Mesendoderm (in vitro differentiated cells): Measurements from ENCODE around the gene PARP6.

Source experiments
- DNase-seq: peaks from one replicate; pipeline ENCODE4 v3.0.0; 2013
- H2AK5ac ChIP-seq: 2 replicates; pipeline ENCODE4 v1.6.1; 2013; ENCODE audit warnings: low read length, inconsistent platforms
- H2BK120ac ChIP-seq: 2 replicates; pipeline ENCODE4 v1.6.1; 2013; ENCODE audit warnings: low read depth, mild to moderate bottlenecking, low read length, moderate library complexity, mixed read lengths
- H2BK15ac ChIP-seq: replicated peaks from 2 replicates; pipeline ENCODE4 v1.6.1; 2013; ENCODE audit warnings: low read depth, mild to moderate bottlenecking, moderate library complexity
- H2BK5ac ChIP-seq: 2 replicates; pipeline ENCODE4 v1.6.1; 2013; ENCODE audit warnings: low read length, inconsistent platforms
- H3K18ac ChIP-seq: 2 replicates; pipeline ENCODE4 v1.6.1; 2013; ENCODE audit warnings: mild to moderate bottlenecking, low read length, mixed read lengths
- H3K23ac ChIP-seq: one replicate; pipeline ENCODE4 v1.6.1; 2013; ENCODE audit warnings: low read length
- H3K27ac ChIP-seq: 2 replicates; pipeline ENCODE4 v1.5.1; 2013; ENCODE audit warnings: low read depth, mild to moderate bottlenecking, inconsistent platforms, low read length, moderate library complexity
- H3K27me3 ChIP-seq: 2 replicates; pipeline ENCODE4 v1.6.1; 2013; ENCODE audit warnings: low read length, control low read depth, mild to moderate bottlenecking, inconsistent platforms; ENCODE audit not compliant: insufficient read depth, poor library complexity
- H3K36me3 ChIP-seq: 2 replicates; pipeline ENCODE4 v1.6.1; 2013; ENCODE audit warnings: low read length, inconsistent platforms; ENCODE audit not compliant: control insufficient read depth, insufficient read depth
- H3K4ac ChIP-seq: one replicate; pipeline ENCODE4 v1.6.1; 2013; ENCODE audit warnings: low read depth, mild to moderate bottlenecking, low read length, moderate library complexity
- H3K4me1 ChIP-seq: 2 replicates; pipeline ENCODE4 v1.6.1; 2013; ENCODE audit warnings: low read depth, low read length, inconsistent platforms; ENCODE audit not compliant: control insufficient read depth
- H3K4me2 ChIP-seq: 2 replicates; pipeline ENCODE4 v1.6.1; 2013; ENCODE audit warnings: low read length
- H3K4me3 ChIP-seq: 2 replicates; pipeline ENCODE4 v1.5.1; 2013; ENCODE audit warnings: mild to moderate bottlenecking, low read length
- H3K56ac ChIP-seq: one replicate; pipeline ENCODE4 v1.6.1; 2013; ENCODE audit warnings: low read length
- H3K79me1 ChIP-seq: 2 replicates; pipeline ENCODE4 v1.6.1; 2013; ENCODE audit warnings: low read length, inconsistent platforms
- H3K79me2 ChIP-seq: 2 replicates; pipeline ENCODE4 v1.6.1; 2013; ENCODE audit warnings: mild to moderate bottlenecking, low read length; ENCODE audit not compliant: control insufficient read depth, insufficient read depth
- H3K9ac ChIP-seq: 2 replicates; pipeline ENCODE4 v1.6.1; 2013; ENCODE audit warnings: low read length, inconsistent platforms
- H4K5ac ChIP-seq: one replicate; pipeline ENCODE4 v1.6.1; 2013; ENCODE audit warnings: low read length
- H4K8ac ChIP-seq: one replicate; pipeline ENCODE4 v1.6.1; 2013; ENCODE audit warnings: low read depth, mild to moderate bottlenecking, control low read depth, low read length, moderate library complexity
- WGBS: extraction: QIAGEN DNeasy Blood & Tissue Kit; methylation state at CpG from one replicate; pipeline ENCODE4 v1.1.7; 2013; ENCODE audit warnings: low lambda C conversion rate, missing lambda C conversion rate; ENCODE audit not compliant: insufficient coverage; ENCODE audit errors: extremely low coverage; 5-methylcytosine and 5-hydroxymethylcytosine counted together

PARP6 gene

DNA sequence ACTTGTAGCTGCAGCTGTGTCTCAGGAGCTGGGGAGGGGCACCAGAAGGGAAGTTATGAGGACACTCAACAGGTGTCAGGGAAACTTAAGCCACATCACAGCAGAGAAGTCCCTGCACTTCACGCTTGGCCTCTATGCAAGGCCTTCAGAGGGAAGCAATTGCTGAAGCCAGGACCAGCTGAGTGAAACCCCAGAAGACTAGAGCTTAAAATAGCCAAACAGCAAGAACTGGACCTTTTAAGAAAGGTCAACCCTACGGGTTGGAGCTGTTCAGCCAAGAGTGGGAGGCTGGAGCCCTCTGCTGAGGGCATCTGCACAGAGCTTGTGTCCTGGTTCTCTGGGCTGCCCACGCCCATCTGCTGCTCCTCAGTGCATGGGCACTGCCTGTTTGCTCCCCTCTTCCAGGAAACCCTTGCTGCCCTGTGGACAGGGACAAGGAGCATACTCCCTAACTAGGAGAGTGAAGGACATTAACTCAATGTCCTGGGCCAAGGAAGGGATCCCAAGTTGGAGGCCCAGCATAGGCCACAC is 70.9 kb downstream of the PARP6 start:
- no peak overlapping the region for H2BK15ac ChIP-seq
- H2BK5ac ChIP-seq: no peak overlapping the region
- no peak overlapping the region for H4K5ac ChIP-seq
- no peak overlapping the region for H3K4me3 ChIP-seq
- no peaks in the 10 kb centered on the region for H3K27me3 ChIP-seq
- H3K4me1 ChIP-seq: no peaks in the 10 kb centered on the region
- no peak overlapping the region for H3K9ac ChIP-seq
- H3K23ac ChIP-seq: no peak overlapping the region
- no peak overlapping the region for H2BK120ac ChIP-seq
- no peak overlapping the region for H2AK5ac ChIP-seq
- WGBS: no CpG with 5 or more reads among the region's 3 CpGs
- no peaks in the 10 kb centered on the region for H3K79me2 ChIP-seq
- H3K56ac ChIP-seq: no peak overlapping the region
- H3K27ac ChIP-seq: no peak overlapping the region
- H3K79me1 ChIP-seq: peaks cover 2% of the 10 kb centered on the region
- H4K8ac ChIP-seq: no peak overlapping the region
- H3K36me3 ChIP-seq: peaks cover 51% of the 10 kb centered on the region
- DNase-seq: no peak
- H3K4ac ChIP-seq: no peak overlapping the region
- H3K4me2 ChIP-seq: no peak overlapping the region
- no peak overlapping the region for H3K18ac ChIP-seq

DNA sequence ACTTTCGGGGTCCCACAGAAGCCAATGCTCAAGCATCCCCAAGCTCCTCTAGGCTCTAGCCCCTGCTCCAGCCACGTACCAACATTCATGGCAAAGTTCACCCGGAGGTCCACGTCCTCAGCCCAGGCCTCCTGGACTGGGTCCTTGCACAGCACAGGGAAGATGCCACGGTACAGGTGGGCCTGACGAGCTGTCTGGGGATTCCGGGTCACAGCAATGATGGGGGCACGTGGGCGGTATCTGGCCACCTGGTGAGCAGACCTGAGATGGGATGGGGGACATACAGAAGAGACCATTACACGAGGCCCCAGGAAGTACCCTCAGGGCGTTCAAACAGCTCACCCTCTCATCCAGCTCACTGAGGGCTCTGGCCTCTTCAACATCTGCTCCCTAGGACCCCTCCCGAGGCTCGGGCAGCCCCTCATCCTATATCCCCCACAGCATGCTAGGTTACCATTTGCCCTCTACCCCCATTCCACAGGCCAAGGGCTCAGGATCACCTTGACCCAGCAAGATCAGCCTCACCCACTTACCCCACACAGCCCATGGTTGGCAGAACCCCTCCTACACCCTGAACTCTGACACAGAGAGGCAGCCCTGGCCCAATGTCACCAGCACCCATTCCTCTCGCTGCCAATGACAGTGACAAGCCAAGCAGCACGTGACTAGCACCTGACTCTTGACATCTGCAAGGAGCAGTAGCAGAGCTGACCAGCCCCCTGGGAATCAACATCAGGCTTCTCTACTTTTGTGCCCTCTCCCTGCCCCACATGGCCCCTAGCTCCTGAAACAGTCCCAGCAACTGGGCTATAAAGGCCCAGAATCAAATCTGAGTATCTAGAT is 71.7 kb downstream of the PARP6 start:
- Histone ChIP-seq H3K56ac (no peak overlapping the region), H3K4me1 (no peaks in the 10 kb centered on the region), H2BK5ac (no peak overlapping the region), H3K9ac (no peak overlapping the region), H3K79me2 (no peaks in the 10 kb centered on the region), H3K4ac (no peak overlapping the region), H4K8ac (no peak overlapping the region), H3K27ac (no peak overlapping the region), H2BK15ac (no peak overlapping the region), H3K4me2 (no peak overlapping the region), H2BK120ac (no peak overlapping the region), H3K36me3 (peaks cover 45% of the 10 kb centered on the region), H4K5ac (no peak overlapping the region), H2AK5ac (no peak overlapping the region), H3K23ac (no peak overlapping the region), H3K18ac (no peak overlapping the region), H3K79me1 (peaks cover 2% of the 10 kb centered on the region), H3K27me3 (no peaks in the 10 kb centered on the region), H3K4me3 (no peak overlapping the region)
- no peak for DNase-seq
- WGBS: no CpG with 5 or more reads among the region's 15 CpGs

DNA sequence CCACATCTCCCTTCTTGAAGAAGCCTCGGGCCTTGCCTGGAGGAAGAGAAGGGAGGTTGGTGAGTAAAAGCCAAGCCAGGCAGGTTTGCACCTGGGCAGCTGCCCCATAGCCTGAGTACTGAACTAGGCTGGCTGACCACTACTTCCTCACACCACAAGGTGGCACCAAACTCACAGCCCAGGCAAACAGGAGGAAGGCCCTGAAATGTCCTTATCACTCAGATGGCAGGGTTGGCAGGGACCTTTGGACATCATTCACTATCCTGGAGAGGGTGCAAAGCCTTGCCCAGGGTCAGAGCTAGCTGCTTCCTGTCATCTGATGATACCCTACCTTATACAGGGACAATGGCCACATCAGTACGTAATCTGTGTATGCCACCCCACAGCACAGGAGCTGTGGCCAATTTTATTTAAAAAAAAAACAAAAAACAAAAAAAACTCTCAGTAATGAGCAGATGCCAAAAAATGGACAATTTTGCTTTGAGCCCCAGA is 72.6 kb downstream of the PARP6 start:
- no peaks in the 10 kb centered on the region for H3K27me3 ChIP-seq
- no peaks in the 10 kb centered on the region for H3K4me1 ChIP-seq
- WGBS: no CpG with 5 or more reads among the region's 2 CpGs
- H2AK5ac ChIP-seq: no peak overlapping the region
- no peak overlapping the region for H4K5ac ChIP-seq
- H3K79me2 ChIP-seq: no peaks in the 10 kb centered on the region
- no peak overlapping the region for H3K4me3 ChIP-seq
- H3K4ac ChIP-seq: no peak overlapping the region
- no peak overlapping the region for H3K4me2 ChIP-seq
- no peak overlapping the region for H3K18ac ChIP-seq
- no peak overlapping the region for H2BK5ac ChIP-seq
- peak; percentile 86 for DNase-seq
- H4K8ac ChIP-seq: no peak overlapping the region
- no peak overlapping the region for H3K9ac ChIP-seq
- H3K79me1 ChIP-seq: peaks cover 2% of the 10 kb centered on the region
- no peak overlapping the region for H2BK15ac ChIP-seq
- no peak overlapping the region for H3K56ac ChIP-seq
- no peak overlapping the region for H2BK120ac ChIP-seq
- H3K23ac ChIP-seq: no peak overlapping the region
- H3K27ac ChIP-seq: no peak overlapping the region
- peaks cover 43% of the 10 kb centered on the region for H3K36me3 ChIP-seq

GRCh38 chr15:72199205-72199515 is 73.2 kb downstream of the PARP6 start:
- no peak overlapping the region for H2BK120ac ChIP-seq
- H3K4me1 ChIP-seq: no peaks in the 10 kb centered on the region
- no peaks in the 10 kb centered on the region for H3K27me3 ChIP-seq
- DNase-seq: no peak
- no peak overlapping the region for H3K4me3 ChIP-seq
- H3K79me1 ChIP-seq: peaks cover 2% of the 10 kb centered on the region
- H3K23ac ChIP-seq: no peak overlapping the region
- peaks cover 41% of the 10 kb centered on the region for H3K36me3 ChIP-seq
- no peaks in the 10 kb centered on the region for H3K79me2 ChIP-seq
- no peak overlapping the region for H2BK15ac ChIP-seq
- H2BK5ac ChIP-seq: no peak overlapping the region
- no peak overlapping the region for H3K27ac ChIP-seq
- no peak overlapping the region for H4K8ac ChIP-seq
- no peak overlapping the region for H2AK5ac ChIP-seq
- no CpG with 5 or more reads among the region's 2 CpGs for WGBS
- H3K18ac ChIP-seq: no peak overlapping the region
- no peak overlapping the region for H3K4me2 ChIP-seq
- H4K5ac ChIP-seq: no peak overlapping the region
- H3K4ac ChIP-seq: no peak overlapping the region
- H3K9ac ChIP-seq: no peak overlapping the region
- H3K56ac ChIP-seq: no peak overlapping the region

- H3K4ac ChIP-seq: no peak overlapping the region
- no peak overlapping the region for H3K27ac ChIP-seq
- no peak for DNase-seq
- no peaks in the 10 kb centered on the region for H3K79me2 ChIP-seq
- no CpG with 5 or more reads among the region's 11 CpGs for WGBS
- H3K36me3 ChIP-seq: peaks cover 36% of the 10 kb centered on the region
- no peak overlapping the region for H2AK5ac ChIP-seq
- H3K4me2 ChIP-seq: no peak overlapping the region
- no peak overlapping the region for H2BK15ac ChIP-seq
- peaks cover 2% of the 10 kb centered on the region for H3K79me1 ChIP-seq
- no peak overlapping the region for H2BK5ac ChIP-seq
- no peak overlapping the region for H3K18ac ChIP-seq
- no peaks in the 10 kb centered on the region for H3K27me3 ChIP-seq
- H4K5ac ChIP-seq: no peak overlapping the region
- no peak overlapping the region for H3K4me3 ChIP-seq
- H4K8ac ChIP-seq: no peak overlapping the region
- no peak overlapping the region for H3K23ac ChIP-seq
- H3K9ac ChIP-seq: no peak overlapping the region
- no peaks in the 10 kb centered on the region for H3K4me1 ChIP-seq
- H3K56ac ChIP-seq: no peak overlapping the region
- no peak overlapping the region for H2BK120ac ChIP-seq
Observed at GRCh38 chr15:72198356-72199204, 73.8 kb downstream of the PARP6 start.
